GM21619 (cell line): Measurements from ENCODE around the gene KRTAP9-6.
"Not testable (repeated sequence)": the region's sequence is repeated elsewhere in the genome, so short reads cannot be mapped to it uniquely, and the experiment has no call there.

Source experiments
- ATAC-seq: cut with Tn5 transposase; IDR thresholded peaks from one replicate; pipeline ENCODE4 v1.9.1; 2021; ENCODE audit not compliant: unreplicated experiment

KRTAP9-6 gene

GRCh38 chr17:41265078-41265477, at the start of gene KRTAP9-6:
Gene KRTAP9-6, plus strand, starts transcription at chr17:41265378. Its CDS starts 0 bp downstream, at chr17:41265378.
- no peak for ATAC-seq

- no peak for ATAC-seq
Measured at GRCh38 chr17:41215681-41216080, 49.5 kb upstream of the KRTAP9-6 start.

- no peak for ATAC-seq
Measured at GRCh38 chr17:41223821-41224220, 41.4 kb upstream of the KRTAP9-6 start.

DNA sequence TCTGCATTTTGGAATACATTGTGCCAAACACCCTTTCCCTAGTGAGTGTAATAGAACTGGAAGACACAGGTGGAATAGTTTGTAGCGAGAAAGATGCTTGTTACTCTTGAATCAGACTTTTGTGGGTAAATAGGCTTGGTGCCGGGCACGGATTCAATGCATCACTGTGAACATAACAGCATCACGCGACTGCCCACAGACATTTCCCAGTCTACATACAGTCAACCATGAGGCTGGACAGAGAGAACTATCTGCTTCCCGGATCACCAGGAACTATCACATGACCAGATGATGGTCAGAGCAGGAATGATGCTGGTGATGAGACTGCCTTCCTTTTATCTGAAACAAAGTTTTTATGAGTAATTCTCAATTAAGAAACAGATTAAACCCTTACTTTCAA, 39.1 kb upstream of the KRTAP9-6 start:
- ATAC-seq, result no peak

DNA sequence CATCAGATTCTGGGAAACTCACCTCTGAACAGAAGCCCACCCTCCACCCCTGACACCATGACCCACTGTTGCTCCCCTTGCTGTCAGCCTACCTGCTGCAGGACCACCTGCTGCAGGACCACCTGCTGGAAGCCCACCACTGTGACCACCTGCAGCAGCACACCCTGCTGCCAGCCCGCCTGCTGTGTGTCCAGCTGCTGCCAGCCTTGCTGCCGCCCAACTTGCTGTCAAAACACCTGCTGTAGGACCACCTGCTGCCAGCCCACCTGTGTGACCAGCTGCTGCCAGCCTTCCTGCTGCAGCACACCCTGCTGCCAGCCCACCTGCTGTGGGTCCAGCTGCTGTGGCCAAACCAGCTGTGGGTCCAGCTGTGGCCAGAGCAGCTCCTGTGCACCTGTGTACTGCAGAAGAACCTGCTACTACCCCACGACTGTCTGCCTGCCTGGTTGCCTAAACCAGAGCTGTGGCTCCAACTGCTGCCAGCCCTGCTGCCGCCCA, 38.5 kb upstream of the KRTAP9-6 start, which contains the start of gene KRTAP9-2:
Gene KRTAP9-2 (plus strand): TSS at position 51 of the 498 bp plus-strand sequence. CDS start 7 bp downstream, at position 58.
- ATAC-seq, result not testable (repeated sequence)

DNA sequence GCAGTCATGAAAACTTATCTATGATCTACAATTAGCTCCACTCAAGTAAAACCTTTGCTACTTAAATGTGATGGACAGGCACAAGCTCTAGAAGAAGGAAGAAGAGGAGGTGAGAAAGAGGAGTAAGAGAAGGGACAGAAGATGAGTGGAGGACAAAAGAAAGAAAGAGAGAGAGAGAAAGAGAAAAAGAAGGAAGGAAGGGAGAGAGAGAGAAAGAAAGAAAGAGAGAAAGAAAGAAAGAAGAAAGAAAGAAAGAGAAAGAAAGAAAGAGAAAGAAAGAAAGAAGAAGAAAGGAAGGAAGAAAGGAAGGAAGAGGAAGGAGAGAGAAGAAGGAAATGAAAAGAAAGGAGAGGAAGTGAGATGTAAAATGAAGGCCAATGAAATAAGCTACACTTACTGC, 35.1 kb upstream of the KRTAP9-6 start:
- ATAC-seq, result no peak

DNA sequence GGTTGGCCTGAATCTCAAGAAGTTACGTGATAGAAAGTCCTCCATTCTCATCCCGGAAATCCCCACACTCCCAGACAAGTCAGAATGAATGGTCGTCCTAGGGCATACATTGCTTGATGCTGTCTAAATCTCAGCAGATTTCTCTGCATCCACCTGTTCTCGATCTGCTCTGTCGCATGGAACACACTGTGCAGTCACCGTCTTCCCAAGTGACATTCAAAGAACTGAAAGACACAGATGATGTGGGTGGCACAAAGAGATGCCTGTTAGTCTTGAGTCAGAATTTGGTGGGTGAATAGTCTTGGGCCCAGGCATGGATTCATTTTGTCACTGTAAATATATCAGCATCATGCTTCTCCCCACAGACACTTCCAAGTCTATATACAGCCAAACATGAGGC, 33.4 kb upstream of the KRTAP9-6 start:
- ATAC-seq, result no peak

DNA sequence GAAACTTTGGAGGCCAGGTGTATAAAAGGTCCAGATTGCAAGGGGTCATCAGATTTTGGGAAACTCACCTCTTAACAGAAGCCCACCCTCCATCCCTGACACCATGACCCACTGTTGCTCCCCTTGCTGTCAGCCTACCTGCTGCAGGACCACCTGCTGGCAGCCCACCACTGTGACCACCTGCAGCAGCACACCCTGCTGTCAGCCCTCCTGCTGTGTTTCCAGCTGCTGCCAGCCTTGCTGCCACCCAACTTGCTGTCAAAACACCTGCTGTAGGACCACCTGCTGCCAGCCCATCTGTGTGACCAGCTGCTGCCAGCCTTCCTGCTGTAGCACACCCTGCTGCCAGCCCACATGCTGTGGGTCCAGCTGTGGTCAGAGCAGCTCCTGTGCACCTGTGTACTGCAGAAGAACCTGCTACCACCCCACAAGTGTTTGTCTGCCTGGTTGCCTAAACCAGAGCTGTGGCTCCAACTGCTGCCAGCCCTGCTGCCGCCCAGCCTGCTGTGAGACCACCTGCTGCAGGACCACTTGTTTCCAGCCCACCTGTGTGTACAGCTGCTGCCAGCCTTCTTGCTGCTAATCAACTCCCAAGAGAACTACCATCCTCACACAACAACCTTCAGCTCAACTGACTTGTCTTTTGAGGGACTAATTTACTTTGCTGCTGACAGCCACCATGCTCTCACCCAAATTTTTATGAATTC, 32.6 kb upstream of the KRTAP9-6 start, which contains the start of gene KRTAP9-3:
Gene KRTAP9-3 (plus strand): TSS at position 51 of the 707 bp plus-strand sequence. CDS start 53 bp downstream, at position 104.
- not testable (repeated sequence) for ATAC-seq

DNA sequence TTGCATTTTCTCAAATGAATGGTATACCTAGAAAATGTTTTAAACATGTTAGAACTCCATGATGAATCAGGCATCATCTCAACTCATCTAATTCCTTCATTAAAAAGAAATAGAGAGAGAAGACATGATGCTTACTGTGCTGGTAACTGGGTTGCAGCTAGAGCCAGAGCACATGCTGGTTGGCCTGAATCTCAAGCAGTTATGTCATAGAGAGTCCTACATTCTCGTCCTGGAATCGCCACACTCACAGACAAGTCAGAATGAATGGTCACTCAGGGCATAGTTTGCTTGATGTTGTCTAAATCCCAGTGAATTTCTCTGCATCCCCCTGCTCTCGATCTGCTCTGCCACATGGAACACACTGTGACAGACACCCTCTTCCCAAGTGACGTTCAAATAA, 28.1 kb upstream of the KRTAP9-6 start:
- ATAC-seq, result not testable (repeated sequence)

GRCh38 chr17:41237949-41238437, 27.2 kb upstream of the KRTAP9-6 start, which contains the start of gene KRTAP9-8:
Gene KRTAP9-8, plus strand, starts transcription at chr17:41237999. Its CDS starts 53 bp downstream, at chr17:41238052.
- not testable (repeated sequence) for ATAC-seq

- not testable (repeated sequence) for ATAC-seq
Measured at GRCh38 chr17:41246995-41247787, 18.0 kb upstream of the KRTAP9-6 start.

DNA sequence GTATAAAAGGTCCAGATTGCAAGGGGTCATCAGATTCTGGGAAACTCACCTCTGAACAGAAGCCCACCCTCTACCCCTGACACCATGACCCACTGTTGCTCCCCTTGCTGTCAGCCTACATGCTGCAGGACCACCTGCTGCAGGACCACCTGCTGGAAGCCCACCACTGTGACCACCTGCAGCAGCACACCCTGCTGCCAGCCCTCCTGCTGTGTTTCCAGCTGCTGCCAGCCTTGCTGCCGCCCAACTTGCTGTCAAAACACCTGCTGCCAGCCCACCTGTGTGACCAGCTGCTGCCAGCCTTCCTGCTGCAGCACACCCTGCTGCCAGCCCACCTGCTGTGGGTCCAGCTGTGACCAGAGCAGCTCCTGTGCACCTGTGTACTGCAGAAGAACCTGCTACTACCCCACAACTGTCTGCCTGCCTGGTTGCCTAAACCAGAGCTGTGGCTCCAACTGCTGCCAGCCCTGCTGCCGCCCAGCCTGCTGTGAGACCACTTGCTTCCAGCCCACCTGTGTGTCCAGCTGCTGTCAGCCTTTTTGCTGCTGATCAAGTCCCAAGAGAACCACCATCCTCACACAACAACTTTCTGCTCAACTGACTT, 15.4 kb upstream of the KRTAP9-6 start, which contains the start of gene KRTAP9-4:
Gene KRTAP9-4 (plus strand): TSS at position 51 of the 604 bp plus-strand sequence. CDS start 34 bp downstream, at position 85.
- ATAC-seq, result not testable (repeated sequence)

GRCh38 chr17:41251261-41251660, 13.9 kb upstream of the KRTAP9-6 start:
- ATAC-seq, result no peak

DNA sequence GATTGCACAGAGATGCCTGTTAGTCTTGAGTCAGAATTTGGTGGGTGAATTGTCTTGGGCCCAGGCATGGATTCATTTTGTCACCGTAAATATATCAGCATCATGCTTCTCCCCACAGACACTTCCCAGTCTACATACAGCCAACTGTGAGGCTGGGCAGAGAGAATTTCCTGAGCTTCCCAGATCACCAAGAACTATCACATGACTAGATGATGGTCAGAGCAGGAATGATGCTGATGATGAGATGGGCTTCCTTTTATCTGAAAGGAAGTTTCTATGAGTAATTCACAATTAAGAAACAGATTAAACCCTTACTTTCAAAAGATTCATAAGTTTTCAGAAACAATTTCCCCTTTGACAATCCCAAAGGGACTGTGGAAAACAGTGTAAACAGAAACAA, 10.3 kb upstream of the KRTAP9-6 start:
- ATAC-seq, result no peak

GRCh38 chr17:41255381-41256290, 9.5 kb upstream of the KRTAP9-6 start, which contains the start of gene KRTAP9-9:
Gene KRTAP9-9, plus strand, starts transcription at chr17:41255384.
- not testable (repeated sequence) for ATAC-seq

GRCh38 chr17:41256291-41256685, 8.9 kb upstream of the KRTAP9-6 start:
- no peak for ATAC-seq

GRCh38 chr17:41258406-41258805, 6.8 kb upstream of the KRTAP9-6 start:
- ATAC-seq, result no peak

GRCh38 chr17:41263212-41263611, 2.0 kb upstream of the KRTAP9-6 start:
- ATAC-seq, result no peak

- ATAC-seq, result no peak
Measured at GRCh38 chr17:41264599-41264998, 579 bp upstream of the KRTAP9-6 start.

- no peak for ATAC-seq
Measured at GRCh38 chr17:41267711-41268110, 2.5 kb downstream of the KRTAP9-6 start.
